HuH-7 (cell line): ENCODE measurements around the gene OR2L13.
"Not testable (repeated sequence)": the region's sequence is repeated elsewhere in the genome, so short reads cannot be mapped to it uniquely, and the experiment has no call there.

Experiments used
- DNase-seq: peaks from one replicate; pipeline ENCODE4 v3.0.0; 2011; ENCODE audit warnings: low spot score

Gene OR2L13, protein sequence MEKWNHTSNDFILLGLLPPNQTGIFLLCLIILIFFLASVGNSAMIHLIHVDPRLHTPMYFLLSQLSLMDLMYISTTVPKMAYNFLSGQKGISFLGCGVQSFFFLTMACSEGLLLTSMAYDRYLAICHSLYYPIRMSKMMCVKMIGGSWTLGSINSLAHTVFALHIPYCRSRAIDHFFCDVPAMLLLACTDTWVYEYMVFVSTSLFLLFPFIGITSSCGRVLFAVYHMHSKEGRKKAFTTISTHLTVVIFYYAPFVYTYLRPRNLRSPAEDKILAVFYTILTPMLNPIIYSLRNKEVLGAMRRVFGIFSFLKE

DNA sequence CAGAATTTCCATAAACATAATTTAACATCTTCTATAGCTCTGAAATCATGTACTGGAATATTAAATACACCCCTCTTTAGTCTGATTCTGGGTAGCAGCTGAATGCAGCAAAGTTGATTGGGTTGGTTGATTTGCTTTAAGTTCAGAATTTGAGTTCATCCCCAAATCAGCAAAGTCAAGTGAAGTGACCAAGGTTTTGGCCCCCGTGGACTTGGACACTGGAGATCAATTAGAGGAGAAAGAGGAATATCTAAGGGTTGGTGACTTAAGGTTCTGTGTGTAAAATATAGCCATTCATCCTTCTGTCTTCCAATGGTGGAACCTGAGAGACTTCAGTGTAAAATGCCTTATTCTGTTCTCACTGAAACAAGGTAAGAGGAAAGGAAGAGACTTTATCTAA, at the start of gene OR2L13:
TSS of gene OR2L13 (plus strand) at position 301 of the 400 bp plus-strand sequence. CDS start 4,192 bp downstream, outside the sequence.
- no peak for DNase-seq

DNA sequence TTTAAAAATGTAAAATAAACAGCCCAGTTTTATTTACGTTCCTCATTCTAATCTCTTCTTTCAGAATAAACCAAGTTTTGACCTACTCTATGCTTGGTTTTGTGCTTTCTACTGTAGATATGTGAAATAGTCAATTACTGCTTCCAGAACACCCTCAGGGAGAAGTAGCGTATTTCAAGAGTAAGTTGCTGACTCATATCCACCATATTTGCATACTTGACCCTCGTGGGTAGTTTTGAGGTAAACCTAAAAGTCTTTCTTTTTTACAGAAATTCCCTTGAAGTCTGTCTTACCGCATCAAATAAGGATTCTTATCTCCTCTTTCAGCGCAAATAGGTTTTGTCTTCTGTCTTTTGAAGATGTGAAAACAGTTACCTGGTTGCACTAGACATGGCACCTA, 49.8 kb upstream of the OR2L13 start:
- no peak for DNase-seq

DNA sequence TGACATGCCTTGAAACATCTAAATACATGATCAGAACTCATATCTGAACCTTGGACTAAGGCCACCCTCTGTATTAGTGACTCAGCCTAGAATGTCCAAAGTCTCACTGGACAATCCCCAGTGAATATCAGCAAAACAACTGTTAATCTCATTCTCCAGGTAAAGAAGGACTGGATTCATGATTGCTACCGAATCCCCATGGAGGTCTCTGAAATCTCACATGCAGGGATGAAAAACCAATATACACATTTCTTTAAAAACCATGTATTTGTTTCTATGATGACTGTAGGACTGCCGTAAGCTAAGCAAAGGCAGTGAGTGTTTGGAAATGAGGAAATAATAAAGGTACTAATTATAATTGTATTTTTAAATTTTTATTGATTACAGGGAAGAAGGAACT, 48.4 kb upstream of the OR2L13 start, which contains the start of gene OR2L3:
TSS of gene OR2L3 (plus strand) at position 301 of the 400 bp plus-strand sequence. CDS start 13,846 bp downstream, outside the sequence.
- DNase-seq, result no peak

DNA sequence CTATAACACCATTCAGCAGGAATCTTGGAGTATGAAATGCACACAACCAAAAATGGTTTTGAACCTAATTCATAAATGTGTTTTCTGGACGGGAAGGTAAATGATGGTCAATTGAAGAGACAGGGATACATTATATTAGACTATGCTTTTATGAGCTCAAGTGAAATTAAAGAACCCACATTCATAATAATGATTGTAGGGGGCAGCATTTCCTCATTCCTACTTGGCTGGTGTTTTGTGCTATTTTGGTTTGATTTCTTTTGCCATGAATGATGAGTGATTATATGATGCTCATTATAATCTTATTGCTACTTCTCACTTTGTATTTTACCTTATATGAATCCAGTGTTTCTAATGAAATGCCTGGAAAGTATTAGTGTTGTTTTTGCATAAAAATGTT, 48.0 kb upstream of the OR2L13 start:
- DNase-seq, result no peak

DNA sequence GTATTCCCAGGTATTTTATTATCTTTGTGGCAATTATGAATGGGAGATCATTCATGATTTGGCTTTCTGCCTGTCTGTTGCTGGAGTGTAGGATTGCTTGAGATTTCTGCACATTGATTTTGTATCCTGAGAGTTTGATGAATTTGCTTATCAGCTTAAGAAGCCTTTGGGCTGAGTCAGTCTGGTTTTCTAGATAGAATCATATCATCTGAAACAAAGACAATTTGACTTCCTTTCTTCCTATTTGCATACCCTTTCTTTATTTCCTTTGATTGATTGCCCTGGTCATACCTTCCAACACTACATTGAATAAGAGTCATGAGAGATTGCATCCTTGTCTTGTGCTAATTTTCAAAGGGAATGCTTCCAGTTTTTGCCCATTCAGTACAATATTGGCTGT, 40.3 kb upstream of the OR2L13 start:
- no peak for DNase-seq

DNA sequence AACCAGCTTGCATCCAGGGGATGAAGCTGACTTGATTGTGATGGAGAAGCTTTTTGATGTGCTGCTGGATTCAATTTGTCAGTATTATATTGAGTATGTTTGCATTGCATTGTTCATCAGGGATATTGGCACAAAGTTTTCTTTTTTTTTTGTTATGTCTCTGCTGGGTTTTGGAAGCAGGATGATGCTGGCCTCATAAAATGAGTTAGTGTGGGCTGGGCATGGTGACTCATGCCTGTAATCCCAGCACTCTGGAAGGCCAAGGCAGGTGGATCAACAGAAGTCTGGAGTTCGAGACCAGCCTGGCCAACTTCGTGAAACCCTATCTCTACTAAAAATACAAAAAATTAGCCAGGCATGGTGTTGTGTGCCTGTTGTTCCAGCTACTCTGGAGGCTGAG, 39.7 kb upstream of the OR2L13 start:
- no peak for DNase-seq

DNA sequence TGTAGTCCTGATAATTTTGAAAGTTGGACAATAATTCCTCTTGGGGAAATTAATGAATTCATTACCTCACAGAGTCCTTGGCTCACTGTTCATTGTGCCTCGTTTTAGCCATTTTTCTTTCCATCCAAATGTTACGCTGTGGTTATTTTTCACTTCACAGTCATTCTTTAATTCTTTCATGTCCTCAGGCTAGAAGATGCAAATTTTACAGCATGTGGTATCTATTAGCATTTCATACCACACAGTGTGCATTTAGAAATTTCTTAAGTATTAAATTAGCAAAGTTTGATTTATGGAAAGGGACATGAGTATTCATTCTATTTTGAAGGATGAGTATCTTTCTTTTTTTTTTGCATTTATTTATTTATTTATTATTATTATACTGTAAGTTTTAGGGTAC, 29.9 kb upstream of the OR2L13 start:
- DNase-seq, result no peak

DNA sequence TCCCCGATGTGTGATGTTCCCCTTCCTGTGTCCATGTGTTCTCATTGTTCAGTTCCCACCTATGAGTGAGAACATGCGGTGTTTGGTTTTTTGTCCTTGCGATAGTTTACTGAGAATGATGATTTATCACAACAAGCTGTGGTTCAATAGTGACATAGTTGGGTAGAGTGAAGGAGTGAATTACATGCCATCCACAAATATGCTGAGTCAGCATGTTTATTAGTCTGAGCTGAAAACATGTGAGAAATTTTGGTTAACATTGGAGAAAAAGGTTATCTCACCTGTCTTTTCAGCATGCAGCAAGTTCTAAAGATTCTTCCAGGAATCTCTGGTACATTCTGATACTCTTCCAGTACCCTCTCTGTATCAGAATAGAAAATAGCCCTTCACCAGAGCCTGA, 29.4 kb upstream of the OR2L13 start:
- DNase-seq, result no peak

DNA sequence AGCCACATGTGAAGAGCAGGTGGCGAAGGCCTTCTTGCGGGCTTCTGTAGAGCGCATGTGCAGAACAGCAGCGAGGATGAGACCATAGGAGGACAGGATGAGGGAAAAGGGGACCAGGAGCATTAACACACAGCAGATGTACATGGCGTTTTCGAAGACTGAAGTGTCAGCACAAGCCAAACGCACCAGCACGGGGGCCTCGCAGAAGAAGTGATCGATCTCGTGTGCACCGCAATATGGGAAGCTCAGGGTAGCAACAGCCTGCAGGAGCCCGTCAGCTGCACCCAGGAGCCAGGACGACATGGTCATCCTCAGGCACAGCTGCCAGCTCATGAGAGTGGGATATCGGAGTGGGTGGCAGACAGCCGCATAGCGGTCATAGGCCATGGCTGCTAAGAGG, 11.1 kb upstream of the OR2L13 start:
- DNase-seq, result not testable (repeated sequence)

DNA sequence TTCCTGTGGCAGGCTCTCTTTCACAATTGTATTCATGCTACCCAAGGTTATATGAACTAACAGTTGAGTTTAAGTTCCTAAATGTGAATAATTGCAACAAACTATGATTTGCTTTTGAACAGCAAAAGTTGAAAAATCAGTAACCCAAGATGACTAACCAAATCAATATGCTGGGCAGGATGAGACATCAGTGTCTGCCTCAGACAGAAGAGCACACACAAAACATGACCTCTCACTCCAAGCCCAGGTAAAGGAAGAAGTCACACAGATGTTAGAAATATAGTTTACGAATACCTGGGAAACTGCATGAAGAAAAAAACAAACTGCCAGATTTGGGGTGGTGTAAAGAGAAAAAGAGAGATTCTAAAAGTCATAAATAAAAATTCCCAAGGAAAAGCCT, 3.5 kb downstream of the OR2L13 start:
- DNase-seq, result no peak

DNA sequence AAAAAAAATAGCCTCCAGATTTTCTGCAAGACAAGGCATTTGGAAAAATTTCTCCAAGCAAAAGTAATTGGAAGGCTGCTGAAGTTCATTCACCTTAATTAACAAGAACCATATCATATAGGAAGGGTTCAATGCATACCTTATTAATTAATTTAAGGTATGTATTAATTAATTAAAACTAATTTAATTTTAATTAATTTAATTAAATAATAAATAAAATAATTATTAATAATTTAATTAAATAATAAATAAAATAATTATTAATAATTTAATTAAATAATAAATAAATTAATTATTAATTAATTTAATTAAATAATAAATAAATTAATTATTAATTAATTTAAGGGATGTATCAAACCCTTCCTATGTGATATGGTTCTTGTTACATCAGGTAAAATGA, 7.9 kb downstream of the OR2L13 start:
- no peak for DNase-seq

DNA sequence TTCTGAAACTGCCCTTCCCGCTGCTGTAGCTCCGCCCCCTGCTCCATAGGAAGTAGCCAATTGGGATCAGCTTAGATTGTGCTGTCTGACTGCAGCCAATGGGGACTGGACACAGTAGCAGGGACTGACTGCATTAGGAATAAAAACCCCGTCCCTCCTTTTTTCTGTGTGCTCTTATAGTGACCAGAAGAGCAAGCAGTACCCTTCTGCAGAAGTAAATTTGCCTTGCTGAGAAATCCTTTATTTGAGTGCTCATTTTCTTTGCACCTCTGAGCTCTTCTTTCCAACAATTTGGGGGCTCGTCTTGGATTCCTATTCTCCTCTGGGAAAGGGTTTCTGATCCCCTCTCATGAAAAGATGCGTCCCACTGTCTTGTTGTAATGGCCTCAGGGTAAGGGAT, 16.2 kb downstream of the OR2L13 start:
- no peak for DNase-seq

DNA sequence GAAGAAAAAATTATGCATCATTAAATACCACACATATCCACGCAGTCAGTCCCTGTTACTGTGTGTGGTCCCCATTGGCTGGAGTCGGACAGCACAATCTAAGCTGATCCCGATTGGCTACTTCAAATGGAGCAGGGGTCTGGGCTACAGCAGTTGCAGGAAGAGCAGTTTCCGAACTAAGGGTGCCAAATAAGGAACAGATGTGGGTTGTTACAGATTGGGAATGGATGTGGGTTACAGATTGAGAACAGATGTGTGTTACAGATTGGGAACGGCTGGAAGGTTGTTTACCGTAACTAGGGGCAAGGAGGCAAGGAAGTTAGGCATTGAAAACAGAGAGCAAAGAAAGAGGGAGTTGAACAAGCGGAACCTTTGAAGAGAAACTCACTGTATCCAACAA, 19.9 kb downstream of the OR2L13 start:
- no peak for DNase-seq

DNA sequence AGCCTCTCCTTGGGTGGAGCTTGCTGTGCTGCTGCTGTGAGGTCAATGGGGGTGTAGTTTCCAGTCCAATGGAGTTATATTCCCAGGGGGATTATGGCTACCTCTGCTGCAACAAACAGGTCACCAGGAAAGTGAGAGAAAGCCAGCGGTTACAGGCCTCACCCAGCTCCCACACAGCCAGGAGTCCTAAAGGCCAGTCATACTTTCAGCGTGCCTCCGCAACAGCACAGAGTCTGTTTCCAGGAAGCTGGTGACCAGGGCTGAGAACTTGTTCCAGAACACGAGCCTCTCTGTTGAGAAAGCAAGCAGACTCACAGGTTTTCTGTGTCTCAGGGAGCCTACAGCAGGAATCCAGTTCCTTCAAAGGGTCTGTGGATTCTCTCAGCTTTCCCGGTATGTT, 32.7 kb downstream of the OR2L13 start:
- DNase-seq, result no peak

DNA sequence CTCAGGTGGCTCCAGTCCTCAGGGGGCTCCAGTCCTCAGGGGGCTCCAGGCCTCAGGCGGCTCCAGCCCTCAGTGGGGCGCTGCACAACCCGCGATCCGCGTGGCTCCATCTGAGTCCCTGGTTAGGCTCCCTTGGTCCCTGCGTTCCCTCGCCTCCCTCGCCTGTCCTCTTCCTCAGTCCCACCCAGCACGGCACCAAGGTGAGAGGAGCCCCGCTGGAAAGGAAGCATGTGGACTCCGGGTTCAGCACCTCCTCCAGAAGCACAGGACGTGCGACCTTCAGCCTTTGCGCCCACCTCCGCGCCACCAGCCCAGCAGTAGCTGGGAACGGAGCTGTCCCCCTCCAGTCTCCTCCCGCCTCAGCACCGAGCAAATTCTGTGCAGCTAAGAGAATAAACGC, 41.8 kb downstream of the OR2L13 start:
- DNase-seq, result no peak

DNA sequence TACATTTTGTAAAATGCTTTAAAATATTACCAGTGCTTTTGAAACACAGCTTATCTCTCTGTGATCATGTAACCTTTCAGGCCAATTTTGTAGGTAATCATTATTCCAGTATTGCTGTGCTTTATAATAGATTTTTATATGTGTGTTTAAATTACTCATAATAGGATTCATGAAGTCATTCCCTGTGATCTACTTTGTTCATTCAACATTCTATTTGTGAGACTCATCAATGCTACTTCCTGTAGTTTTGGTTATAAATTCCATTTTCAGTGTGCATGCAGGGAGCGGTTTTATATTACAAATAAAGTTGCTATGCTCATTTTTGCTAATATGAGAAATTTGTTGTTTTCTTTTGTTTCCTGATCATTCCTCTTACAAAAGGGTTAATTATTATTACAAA, 45.9 kb downstream of the OR2L13 start:
- no peak for DNase-seq

DNA sequence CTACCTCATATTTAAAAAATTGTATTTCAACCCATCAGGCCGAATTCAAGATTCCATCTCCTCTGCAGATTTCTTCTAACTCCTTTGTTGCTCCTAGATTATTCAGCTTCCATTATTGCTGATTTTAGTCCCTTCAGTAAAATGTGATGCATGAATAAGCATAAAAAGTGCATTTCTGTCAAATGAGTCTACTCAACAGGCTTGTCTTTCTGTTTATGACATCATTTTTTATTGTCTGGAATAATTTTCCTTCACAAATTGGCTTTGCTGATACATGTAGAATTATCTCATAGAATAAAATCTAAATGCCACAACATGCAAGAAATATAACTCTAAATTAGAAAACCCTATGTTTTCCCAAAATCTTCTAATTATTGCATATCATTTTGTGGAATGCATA, 48.3 kb downstream of the OR2L13 start:
- no peak for DNase-seq

DNA sequence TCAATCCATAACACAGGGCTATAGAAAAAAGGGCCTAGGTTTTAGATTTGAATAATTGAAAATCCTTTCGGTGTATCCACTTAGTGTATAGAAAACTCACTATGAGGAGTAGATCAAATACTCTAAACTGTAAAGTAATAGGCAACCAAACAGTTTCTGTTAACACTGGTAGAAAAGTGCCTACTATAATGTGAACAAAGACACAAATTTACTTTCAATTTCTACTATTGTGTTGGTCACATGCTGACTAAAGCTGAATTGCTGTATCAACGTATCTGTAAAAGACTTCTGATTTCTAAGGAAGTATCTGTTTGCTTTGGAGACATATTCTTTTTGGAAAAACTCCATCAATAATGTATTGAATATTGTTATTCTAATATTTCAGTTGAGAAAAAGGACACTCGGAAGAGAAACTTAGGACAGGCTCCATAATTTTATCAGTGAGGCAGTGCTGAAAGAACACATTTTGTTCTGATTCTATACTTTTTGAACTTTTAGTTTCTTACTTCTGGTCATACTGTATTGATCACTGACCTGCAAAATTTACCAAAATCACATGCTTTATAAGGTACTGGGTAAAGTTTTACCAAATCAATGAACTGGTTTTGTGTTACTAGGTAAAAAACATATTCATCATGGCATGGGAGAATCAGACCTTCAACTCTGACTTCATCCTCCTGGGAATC, 49.7 kb downstream of the OR2L13 start, which contains the start of gene OR2M5:
TSS of gene OR2M5 (plus strand) at position 636 of the 686 bp plus-strand sequence. CDS start at position 636, 0 bp downstream.
- DNase-seq, result no peak
